ENCODE measurements around the gene C1orf74.

Gene C1orf74

DNA sequence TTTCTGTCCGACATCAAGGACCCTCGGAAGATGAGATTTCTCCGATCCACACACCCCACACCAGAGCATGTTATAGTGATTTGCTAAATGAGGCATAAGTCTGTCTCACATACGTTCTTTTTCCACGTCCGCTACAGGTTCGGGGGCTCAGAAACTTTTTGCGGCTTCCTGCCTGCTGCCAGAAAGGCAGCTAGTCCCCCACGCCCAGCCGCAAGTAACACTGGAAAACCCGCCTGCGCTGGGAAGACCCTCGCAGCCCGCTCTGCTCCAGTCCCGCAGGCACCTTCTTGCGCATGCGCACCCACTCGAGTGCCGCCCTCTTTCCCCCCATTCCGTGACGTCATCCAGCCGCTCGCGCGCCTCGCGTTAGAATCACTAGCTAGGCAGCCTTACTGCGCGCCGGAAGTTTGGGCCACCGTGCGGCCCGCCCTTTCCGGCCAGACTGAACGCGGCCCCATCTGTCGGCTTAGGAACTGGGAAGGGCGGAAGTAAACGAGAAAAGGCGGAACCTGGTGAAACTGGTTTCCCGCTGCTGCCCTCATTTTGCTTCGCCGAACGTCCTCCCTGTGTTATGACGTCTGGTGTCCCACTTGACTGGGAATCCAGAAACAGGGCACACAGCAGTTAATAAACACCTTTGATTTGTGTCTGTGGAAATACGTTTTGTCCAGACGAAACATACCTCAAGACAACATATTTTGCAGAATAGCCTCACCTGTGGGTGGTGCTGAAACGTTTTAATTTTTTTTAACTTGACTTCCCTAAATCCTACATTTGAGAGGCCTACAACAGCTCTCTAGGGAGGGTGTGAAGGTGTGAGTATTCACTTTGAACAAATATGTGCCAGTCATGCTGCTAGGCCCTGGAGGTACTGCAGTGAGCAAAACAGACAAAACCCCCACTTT lies at the start of gene C1orf74:
Gene C1orf74, minus strand, starts transcription at position 295 of the 905 bp plus-strand sequence. CDS start 925 bp downstream, outside the sequence.
- ATAC-seq: peak; percentile 100
- TF ChIP-seq PPARA (CRISPR knock-in tag; IDR thresholded peaks at IDR 0.05; ENCODE audit: borderline replicate concordance): no peak
- TF ChIP-seq ISL1 (CRISPR knock-in tag; IDR thresholded peaks at IDR 0.05): no peak
- TF ChIP-seq SNAI2 (CRISPR knock-in tag; IDR thresholded peaks at IDR 0.05): no peak
- no peak for TF ChIP-seq CSDC2 (CRISPR knock-in tag; IDR thresholded peaks at IDR 0.05)
- TF ChIP-seq ARNTL (CRISPR knock-in tag; IDR thresholded peaks at IDR 0.05; ENCODE audit: borderline replicate concordance, low read depth): no peak
- TF ChIP-seq ZC3H10 (CRISPR knock-in tag; IDR thresholded peaks at IDR 0.05): no peak
- TF ChIP-seq CREB5 (CRISPR knock-in tag; IDR thresholded peaks at IDR 0.05; ENCODE audit: low read depth): no peak
- TF ChIP-seq, protein P1, sequence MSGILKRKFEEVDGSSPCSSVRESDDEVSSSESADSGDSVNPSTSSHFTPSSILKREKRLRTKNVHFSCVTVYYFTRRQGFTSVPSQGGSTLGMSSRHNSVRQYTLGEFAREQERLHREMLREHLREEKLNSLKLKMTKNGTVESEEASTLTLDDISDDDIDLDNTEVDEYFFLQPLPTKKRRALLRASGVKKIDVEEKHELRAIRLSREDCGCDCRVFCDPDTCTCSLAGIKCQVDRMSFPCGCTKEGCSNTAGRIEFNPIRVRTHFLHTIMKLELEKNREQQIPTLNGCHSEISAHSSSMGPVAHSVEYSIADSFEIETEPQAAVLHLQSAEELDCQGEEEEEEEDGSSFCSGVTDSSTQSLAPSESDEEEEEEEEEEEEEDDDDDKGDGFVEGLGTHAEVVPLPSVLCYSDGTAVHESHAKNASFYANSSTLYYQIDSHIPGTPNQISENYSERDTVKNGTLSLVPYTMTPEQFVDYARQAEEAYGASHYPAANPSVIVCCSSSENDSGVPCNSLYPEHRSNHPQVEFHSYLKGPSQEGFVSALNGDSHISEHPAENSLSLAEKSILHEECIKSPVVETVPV (CRISPR knock-in tag; IDR thresholded peaks at IDR 0.05): no peak
- no peak for TF ChIP-seq BACH2 (CRISPR knock-in tag; IDR thresholded peaks at IDR 0.05; ENCODE audit: borderline replicate concordance)
- no peak for TF ChIP-seq ZFP3 (CRISPR knock-in tag; IDR thresholded peaks at IDR 0.05)
- TF ChIP-seq, protein P2, sequence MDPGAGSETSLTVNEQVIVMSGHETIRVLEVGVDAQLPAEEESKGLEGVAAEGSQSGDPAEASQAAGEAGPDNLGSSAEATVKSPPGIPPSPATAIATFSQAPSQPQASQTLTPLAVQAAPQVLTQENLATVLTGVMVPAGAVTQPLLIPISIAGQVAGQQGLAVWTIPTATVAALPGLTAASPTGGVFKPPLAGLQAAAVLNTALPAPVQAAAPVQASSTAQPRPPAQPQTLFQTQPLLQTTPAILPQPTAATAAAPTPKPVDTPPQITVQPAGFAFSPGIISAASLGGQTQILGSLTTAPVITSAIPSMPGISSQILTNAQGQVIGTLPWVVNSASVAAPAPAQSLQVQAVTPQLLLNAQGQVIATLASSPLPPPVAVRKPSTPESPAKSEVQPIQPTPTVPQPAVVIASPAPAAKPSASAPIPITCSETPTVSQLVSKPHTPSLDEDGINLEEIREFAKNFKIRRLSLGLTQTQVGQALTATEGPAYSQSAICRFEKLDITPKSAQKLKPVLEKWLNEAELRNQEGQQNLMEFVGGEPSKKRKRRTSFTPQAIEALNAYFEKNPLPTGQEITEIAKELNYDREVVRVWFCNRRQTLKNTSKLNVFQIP (CRISPR knock-in tag; IDR thresholded peaks at IDR 0.05; ENCODE audit: borderline replicate concordance, low read depth): no peak
- peak; percentile 53; the same call in 1 of the 2 replicates for TF ChIP-seq TOX (CRISPR knock-in tag; IDR thresholded peaks at IDR 0.05; ENCODE audit: borderline replicate concordance)
- TF ChIP-seq GLIS3 (CRISPR knock-in tag; IDR thresholded peaks at IDR 0.05): no peak
- no peak for TF ChIP-seq ZNF70 (CRISPR knock-in tag; IDR thresholded peaks at IDR 0.05)
- 0 out of 2 replicates have a peak, but pooled peaks have one; percentile 11 for TF ChIP-seq ZNF565 (CRISPR knock-in tag; conservative IDR thresholded peaks at IDR 0.05; ENCODE audit: low read depth)
- TF ChIP-seq OSR1 (CRISPR knock-in tag; IDR thresholded peaks at IDR 0.05): no peak; the same call in 1 of the 2 replicates
- TF ChIP-seq ZFP30 (CRISPR knock-in tag; IDR thresholded peaks at IDR 0.05): no peak
- no peak for TF ChIP-seq ESRRG (CRISPR knock-in tag; IDR thresholded peaks at IDR 0.05)
- TF ChIP-seq ZNF8 (CRISPR knock-in tag; IDR thresholded peaks at IDR 0.05): no peak
- no peak for TF ChIP-seq TSHZ2 (CRISPR knock-in tag; IDR thresholded peaks at IDR 0.05)
- peak; percentile 71; the same call in 1 of the 2 replicates for TF ChIP-seq RARB (CRISPR knock-in tag; IDR thresholded peaks at IDR 0.05)
- no peak for TF ChIP-seq TCF4 (CRISPR knock-in tag; IDR thresholded peaks at IDR 0.05; ENCODE audit: borderline replicate concordance)
- no peak for TF ChIP-seq PATZ1 (CRISPR knock-in tag; IDR thresholded peaks at IDR 0.05; ENCODE audit: borderline replicate concordance)

DNA sequence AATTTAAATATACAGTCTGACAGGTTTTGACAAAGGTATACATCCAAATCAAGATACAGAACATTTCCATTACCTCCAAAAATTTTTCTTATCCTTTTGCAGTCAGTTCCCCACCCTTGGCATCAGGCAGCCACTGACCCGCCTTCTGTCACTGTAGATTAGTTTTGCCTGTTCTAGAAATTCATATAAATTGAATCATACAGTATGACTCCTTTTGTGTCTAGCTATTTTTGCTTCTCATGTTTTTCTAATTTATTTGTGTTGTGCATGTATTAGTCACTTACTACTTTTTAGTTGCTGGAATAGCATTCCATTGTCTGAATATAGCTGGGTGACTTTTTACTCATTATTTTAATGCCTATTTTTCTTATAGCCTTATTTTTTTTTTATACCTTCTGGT lies 47.3 kb upstream of the C1orf74 start:
- peak; percentile 57 for ATAC-seq
- TF ChIP-seq CREB5 (CRISPR knock-in tag; IDR thresholded peaks at IDR 0.05; ENCODE audit: low read depth) (no peak), GLIS3 (CRISPR knock-in tag; IDR thresholded peaks at IDR 0.05) (no peak), TCF4 (CRISPR knock-in tag; IDR thresholded peaks at IDR 0.05; ENCODE audit: borderline replicate concordance) (no peak), BACH2 (CRISPR knock-in tag; IDR thresholded peaks at IDR 0.05; ENCODE audit: borderline replicate concordance) (no peak), PATZ1 (CRISPR knock-in tag; IDR thresholded peaks at IDR 0.05; ENCODE audit: borderline replicate concordance) (no peak), ISL1 (CRISPR knock-in tag; IDR thresholded peaks at IDR 0.05) (no peak), ZFP3 (CRISPR knock-in tag; IDR thresholded peaks at IDR 0.05) (no peak), CSDC2 (CRISPR knock-in tag; IDR thresholded peaks at IDR 0.05) (no peak), TOX (CRISPR knock-in tag; IDR thresholded peaks at IDR 0.05; ENCODE audit: borderline replicate concordance) (no peak), ESRRG (CRISPR knock-in tag; IDR thresholded peaks at IDR 0.05) (no peak), ZNF565 (CRISPR knock-in tag; conservative IDR thresholded peaks at IDR 0.05; ENCODE audit: low read depth) (no peak), ARNTL (CRISPR knock-in tag; IDR thresholded peaks at IDR 0.05; ENCODE audit: borderline replicate concordance, low read depth) (no peak)
- TF ChIP-seq, protein P1 (CRISPR knock-in tag; IDR thresholded peaks at IDR 0.05): no peak

Measured in SK-N-SH treated with all-trans-retinoic acid at 6 μM for 48 hours (cell line).